K562 (cell line): ENCODE results near the gene WNT11. TPM values are rescaled to one million over a fixed set of nuclear protein-coding genes. Genes with fewer than 3 reads are reported as not detected.

Source experiments
- ATAC-seq: fragments of 200-7000 bp; cut with Tn5 transposase; 3 replicates; pipeline ENCODE4 v1.9.1; 2020; ENCODE audit warnings: moderate library complexity
- BruUV-seq: library from RNA; stranded (reverse); fragments of 400-500 nt; replicated peaks from 2 replicates; lab custom pipeline; 2021; lab: Mats Ljungman, UMichigan
- CTCF ChIA-PET: fragments of 300-600 bp; formaldehyde crosslinking; extraction: SDS; loops from one replicate; lab custom pipeline; 2021; ENCODE audit warnings: low intra/inter-chr PET ratio; lab: Yijun Ruan, JAX
- POLR2A ChIA-PET: fragments of 300-600, 350-650 bp; sonication (Branson Sonifier 250); formaldehyde crosslinking; extraction: SDS; loops from one replicate; lab custom pipeline; 2021; ENCODE audit warnings: antibody characterized with exemption, inconsistent platforms; lab: Yijun Ruan, JAX
- DNase-seq, 4 experiments: peaks; one replicate each; pipeline versions ENCODE4 v3.0.0 to v3.0.0-alpha.2; 2011 to 2018; ENCODE audit warnings: low spot score in 3 of 4, mixed read lengths in 3 of 4; ENCODE audit errors: extremely low read depth in 1 of 4
- FAIRE-seq: peaks from 2 replicates; lab custom pipeline; 2011; peaks lifted over from hg19 to GRCh38; lab: Jason Lieb, UNC
- H2AFZ ChIP-seq: 2 replicates; pipeline ENCODE4 v1.6.0; 2011; ENCODE audit warnings: low read depth, low read length, control low read depth, inconsistent platforms
- H3K27ac ChIP-seq: fragments of 200-600 bp; 3 replicates; pipeline ENCODE4 v1.8.0; 2011; ENCODE audit warnings: low read depth, mild to moderate bottlenecking, control low read depth, inconsistent platforms, low read length, moderate library complexity, mixed read lengths; ENCODE audit errors: extremely low read depth
- H3K27me3 ChIP-seq, 2 experiments: fragments of 300-600 bp in 1 of 2; 2 replicates in 1 of 2; 3 replicates in 1 of 2; pipeline versions ENCODE4 v1.6.0 to v1.8.0; 2011; ENCODE audit warnings: inconsistent platforms in 2 of 2, low read length in 2 of 2, mild to moderate bottlenecking in 1 of 2, mixed read lengths in 1 of 2, moderate library complexity in 1 of 2; ENCODE audit not compliant: control insufficient read depth in 2 of 2, insufficient read depth in 2 of 2
- H3K36me3 ChIP-seq: fragments of 300-600 bp; 3 replicates; pipeline ENCODE4 v1.8.0; 2011; ENCODE audit warnings: mild to moderate bottlenecking, low read length, inconsistent platforms; ENCODE audit not compliant: control insufficient read depth, insufficient read depth
- H3K4me1 ChIP-seq, 2 experiments: fragments of 200-600 bp in 1 of 2; replicated peaks in 1 of 2; 2 replicates in 1 of 2; 3 replicates in 1 of 2; pipeline versions ENCODE4 v1.5.1 to v1.8.0; 2011; ENCODE audit warnings: inconsistent platforms in 2 of 2, low read length in 2 of 2, mild to moderate bottlenecking in 1 of 2, mixed read lengths in 1 of 2, moderate library complexity in 1 of 2; ENCODE audit not compliant: control insufficient read depth in 2 of 2, insufficient read depth in 2 of 2
- H3K4me2 ChIP-seq: 2 replicates; pipeline ENCODE4 v1.6.1; 2011; ENCODE audit warnings: low read length, control low read depth, inconsistent platforms, mixed read lengths; ENCODE audit not compliant: insufficient read depth
- H3K4me3 ChIP-seq: fragments of 200-600 bp; sonication (generic), shearing (Covaris generic); 2 replicates; pipeline ENCODE4 v1.5.1; 2016; ENCODE audit warnings: control low read depth, inconsistent platforms
- H3K79me2 ChIP-seq: fragments of 200-600 bp; 3 replicates; pipeline ENCODE4 v1.8.0; 2011; ENCODE audit warnings: low read length, inconsistent platforms; ENCODE audit not compliant: control insufficient read depth, insufficient read depth
- H3K9ac ChIP-seq, 2 experiments: 2 replicates each; pipeline versions ENCODE4 v1.6.0 to v1.6.1; 2011; ENCODE audit warnings: low read depth in 2 of 2, low read length in 2 of 2, control low read depth in 1 of 2, inconsistent platforms in 1 of 2, mild to moderate bottlenecking in 1 of 2, mixed read lengths in 1 of 2; ENCODE audit not compliant: insufficient read depth in 1 of 2
- H3K9me1 ChIP-seq: one replicate; pipeline ENCODE4 v1.6.0; 2011; ENCODE audit warnings: inconsistent platforms, mild to moderate bottlenecking, low read length, moderate library complexity; ENCODE audit not compliant: control insufficient read depth, insufficient read depth
- H3K9me3 ChIP-seq: replicated peaks from 2 replicates; pipeline ENCODE4 v1.5.1; 2011; ENCODE audit warnings: low read depth, low read length, inconsistent platforms; ENCODE audit not compliant: control insufficient read depth, insufficient read depth
- H4K20me1 ChIP-seq: replicated peaks from 2 replicates; pipeline ENCODE4 v1.6.1; 2011; ENCODE audit warnings: low read length, inconsistent platforms, mixed read lengths; ENCODE audit not compliant: control insufficient read depth, insufficient read depth
- ARNT ChIP-seq, 2 experiments: fragments of 450-650 bp; IDR thresholded peaks; 2 replicates each; pipeline ENCODE4 v1.6.1; 2016; ENCODE audit warnings: mild to moderate bottlenecking in 1 of 2
- ATF3 ChIP-seq, 2 experiments: fragments of 450-650 bp in 1 of 2; sonication (generic) in 1 of 2; formaldehyde crosslinking in 1 of 2; IDR thresholded peaks in 1 of 2; conservative IDR thresholded peaks in 1 of 2; 2 replicates each; pipeline versions ENCODE4 v1.6.1 to v1.8.1; 2016 to 2023; ENCODE audit warnings: mild to moderate bottlenecking in 2 of 2, moderate library complexity in 2 of 2, inconsistent platforms in 1 of 2, missing genetic modification reagents in 1 of 2
- ATF6 ChIP-seq: sonication (generic); formaldehyde crosslinking; IDR thresholded peaks from 2 replicates; pipeline ENCODE4 v1.4.0; 2020; ENCODE audit warnings: mild to moderate bottlenecking, missing genetic modification reagents
- CREB1 ChIP-seq, 2 experiments: sonication (generic) in 1 of 2; formaldehyde crosslinking in 1 of 2; IDR thresholded peaks; 2 replicates each; pipeline versions ENCODE4 v1.6.1 to v1.8.0; 2012 to 2022; ENCODE audit warnings: inconsistent platforms in 1 of 2, mild to moderate bottlenecking in 1 of 2, missing genetic modification reagents in 1 of 2, moderate library complexity in 1 of 2
- E2F5 ChIP-seq: sonication (generic); formaldehyde crosslinking; IDR thresholded peaks from 2 replicates; pipeline ENCODE4 v1.8.0; 2022; ENCODE audit warnings: mild to moderate bottlenecking, missing genetic modification reagents
- LARP7 ChIP-seq: fragments of 450-650 bp; IDR thresholded peaks from 2 replicates; pipeline ENCODE4 v1.6.1; 2016
- NRF1 ChIP-seq, 2 experiments: fragments of 450-650 bp; IDR thresholded peaks in 1 of 2; conservative IDR thresholded peaks in 1 of 2; 2 replicates each; pipeline ENCODE4 v1.6.1; 2014; ENCODE audit warnings: mild to moderate bottlenecking in 2 of 2
- PML ChIP-seq: IDR thresholded peaks from 2 replicates; pipeline ENCODE4 v1.6.1; 2012; ENCODE audit warnings: low read length, inconsistent platforms
- RCOR1 ChIP-seq, 2 experiments: IDR thresholded peaks; 2 replicates each; pipeline ENCODE4 v1.6.1; 2012; ENCODE audit warnings: low read depth in 2 of 2, low read length in 2 of 2, borderline replicate concordance in 1 of 2, improper control_type of control experiment in 1 of 2
- STAT5B ChIP-seq: fragments of 250-450 bp; sonication (Bioruptor Pico); IDR thresholded peaks from 2 replicates; pipeline ENCODE4 v1.8.0; 2021; ENCODE audit warnings: mild to moderate bottlenecking, inconsistent platforms
- TAF7 ChIP-seq: fragments of 450-650 bp; IDR thresholded peaks from 2 replicates; pipeline ENCODE4 v1.6.1; 2016; ENCODE audit warnings: missing genetic modification characterization, missing compliant biosample characterization
- TARDBP ChIP-seq: fragments of 450-650 bp; IDR thresholded peaks from 2 replicates; pipeline ENCODE4 v1.6.1; 2016
- TRIM24 ChIP-seq, 2 experiments: fragments of 450-650 bp; IDR thresholded peaks; 2 replicates each; pipeline ENCODE4 v1.6.1; 2016
- ZBED1 ChIP-seq: IDR thresholded peaks from 2 replicates; pipeline ENCODE4 v1.6.1; 2014
- ZBTB5 ChIP-seq: fragments of 450-650 bp; IDR thresholded peaks from 2 replicates; pipeline ENCODE4 v1.6.1; 2017; ENCODE audit warnings: antibody characterized with exemption
- ZNF232 ChIP-seq: sonication (generic); formaldehyde crosslinking; IDR thresholded peaks from 2 replicates; pipeline ENCODE4 v1.8.0; 2022; ENCODE audit warnings: mild to moderate bottlenecking, missing genetic modification reagents
- ZNF384 ChIP-seq: IDR thresholded peaks from 2 replicates; pipeline ENCODE4 v1.6.1; 2012; ENCODE audit warnings: low read depth, low read length, improper control_type of control experiment
- WGBS: fragments of 100-300 bp; shearing (Covaris generic); methylation state at CpG from one replicate; pipeline ENCODE4 v1.1.6; 2016; ENCODE audit warnings: low coverage, mixed read lengths; ENCODE audit not compliant: insufficient coverage; ENCODE audit errors: missing lambda C conversion rate; 5-methylcytosine and 5-hydroxymethylcytosine counted together
- in situ Hi-C: fragments of 300-500 bp; cut with MboI; formaldehyde crosslinking; loops from 4 replicates; pipeline ENCODE4 v1.15.0; 2018; ENCODE audit warnings: inconsistent platforms, mixed read lengths
- intact Hi-C: fragments of 100-400 bp; cut with micrococcal nuclease; formaldehyde crosslinking; loops from 2 replicates; pipeline ENCODE4 v1.14.2; 2022
- polyA plus RNA-seq, 8 experiments: library from polyadenylated mRNA; depleted of rRNA in 4 of 8; stranded (reverse) in 5 of 8; unstranded in 3 of 8; fragments of >200 nt; fragmentation: Nextera tagmentation in 2 of 8; fragmentation: Illumina TruSeq in 1 of 8; extraction: Ambion mirVana in 2 of 8; extraction: Trizol in 1 of 8; gene quantifications; 2 replicates each; pipeline versions ENCODE4 v1.2.1 to v1.2.3, GENCODE V29; 2011 to 2014; ENCODE audit warnings: inconsistent platforms in 1 of 8, missing spikeins in 1 of 8
- total RNA-seq, 7 experiments: library from RNA; depleted of rRNA in 6 of 7; stranded (reverse); fragments of >200 nt in 6 of 7; fragmentation: Illumina TruSeq in 2 of 7; extraction: Trizol in 2 of 7; gene quantifications; 2 replicates each; pipeline versions ENCODE4 v1.2.1 to v1.2.3, GENCODE V29; 2011 to 2021; ENCODE audit warnings: low replicate concordance in 1 of 7

Gene WNT11
- total and polyA plus RNA-seq, 9 of the 15 experiments (the other 6 are each of a cell fraction or from before 2014, with no cell fraction given), result 0.03 to 0.20 (median 0.09) TPM; not detected in 4

- in situ Hi-C loops, result no loop called here
Measured at GRCh38 chr11:76174330-76174729, 32.0 kb downstream of the WNT11 start.

More at GRCh38 chr11:76174330-76174729, 32.0 kb downstream of the WNT11 start:
- TF ChIP-seq TARDBP (no peak), ATF3 (IDR thresholded peaks at IDR 0.05) (no peak), ATF3 (CRISPR knock-in tag; conservative IDR thresholded peaks at IDR 0.05) (no peak), ZNF232 (CRISPR knock-in tag) (no peak), ARNT (IDR thresholded peaks at IDR 0.05) (no peak), RCOR1 (IDR thresholded peaks at IDR 0.05; ENCODE audit: borderline replicate concordance in 1 of 2, low read depth in 2 of 2, low read length in 2 of 2) (no peak), E2F5 (CRISPR knock-in tag) (no peak), TAF7 (tag) (no peak), LARP7 (no peak), PML (no peak), TRIM24 (IDR thresholded peaks at IDR 0.05) (no peak), STAT5B (CRISPR knock-in tag) (no peak), CREB1 (IDR thresholded peaks at IDR 0.05) (no peak), CREB1 (CRISPR knock-in tag; IDR thresholded peaks at IDR 0.05) (no peak), ATF6 (CRISPR knock-in tag) (no peak), NRF1 (conservative IDR thresholded peaks at IDR 0.05 in 1 of 2, IDR thresholded peaks at IDR 0.05 in 1 of 2) (no peak), ZBTB5 (no peak), ZBED1 (no peak), ZNF384 (no peak)
- H3K4me1 ChIP-seq, result peaks cover 0 to 32% of the 10 kb centered on the region in 2 experiments; a peak in 2 of 5 replicates
- no peaks in the 10 kb centered on the region for H3K9me3 ChIP-seq
- FAIRE-seq (no peak), ATAC-seq (no peak), DNase-seq (no peak)
- peaks cover 13% of the 10 kb centered on the region; the same call in 1 of the 2 replicates for H4K20me1 ChIP-seq
- H2AFZ ChIP-seq, result no peak overlapping the region
- no TSS peak for BruUV-seq
- peaks cover 17 to 40% of the 10 kb centered on the region in 2 experiments for H3K27me3 ChIP-seq
- ChIA-PET CTCF (no interaction called here), POLR2A (interaction anchor here (0.6 kb wide), 1 partner anchor 403 kb away, joined by 3 read pairs; no protein-coding TSS in a partner anchor)
- H3K79me2 ChIP-seq, result no peaks in the 10 kb centered on the region
- intact Hi-C loops, result no loop called here
- peaks cover 1% of the 10 kb centered on the region for H3K9me1 ChIP-seq
- H3K4me3 ChIP-seq, result no peak overlapping the region
- H3K27ac ChIP-seq, result no peak overlapping the region
- no peak overlapping the region for H3K4me2 ChIP-seq
- no peak overlapping the region for H3K9ac ChIP-seq
- 0% methylated on average over 5 of the region's 5 CpGs for WGBS
- no peaks in the 10 kb centered on the region for H3K36me3 ChIP-seq
